ENCODE measurements around the gene RFX1. TPM values are rescaled to one million over a fixed set of nuclear protein-coding genes. Genes with fewer than 3 reads are reported as not detected.
"Not testable (repeated sequence)": the region's sequence is repeated elsewhere in the genome, so short reads cannot be mapped to it uniquely, and the experiment has no call there.

RFX1 gene
- total RNA-seq, 2 donors from 2014 or later, result 17.1 to 24.3 TPM

DNA sequence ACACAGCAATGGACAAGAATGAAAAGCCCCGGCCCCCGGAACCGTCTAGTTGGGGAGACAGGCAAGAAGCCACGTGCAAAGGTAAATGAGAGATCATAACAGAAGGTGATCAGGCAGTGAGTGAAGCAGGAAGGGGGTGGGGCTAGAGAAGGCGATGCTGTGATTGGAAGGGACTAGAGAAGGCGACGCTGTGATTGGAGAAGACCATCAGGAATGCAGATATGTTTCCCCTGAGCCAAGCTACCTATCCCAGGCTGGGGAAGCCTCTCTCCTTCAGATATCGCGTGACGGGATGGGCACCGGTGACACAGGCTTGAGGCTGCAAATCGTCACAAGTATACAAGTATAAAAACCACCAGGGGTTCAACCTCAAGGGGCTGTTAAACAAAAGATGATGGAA is 32.0 kb downstream of the RFX1 start:
- 31 to 44% methylated on average over 9 to 12 of the region's 12 CpGs for WGBS, 2 experiments (ENCODE audit: insufficient coverage in 1 of 2, insufficient read length in 1 of 2)
- Mint-ChIP-seq H3K4me1 (peaks cover 10% of the 10 kb centered on the region), H3K4me3 (no peak overlapping the region), H3K36me3 (ENCODE audit: low read depth) (peaks cover 53% of the 10 kb centered on the region), H3K27ac (peak overlapping the region; percentile 77), H3K9me3 (no peaks in the 10 kb centered on the region), H3K27me3 (ENCODE audit: insufficient read depth) (no peaks in the 10 kb centered on the region)
- Histone ChIP-seq H3K9me3 (ENCODE audit: control insufficient read depth, low read length) (no peaks in the 10 kb centered on the region), H3K9ac (ENCODE audit: extremely low read depth, low read length, poor library complexity, severe bottlenecking) (no peak overlapping the region), H3K4me1 (ENCODE audit: control insufficient read depth, insufficient read depth, low read length) (no peaks in the 10 kb centered on the region), H3K27me3 (ENCODE audit: control insufficient read depth, insufficient read depth, low read length, poor library complexity, severe bottlenecking) (no peaks in the 10 kb centered on the region), H3K36me3 (ENCODE audit: control insufficient read depth, insufficient read depth, low read length) (peaks cover 26% of the 10 kb centered on the region), H3K4me3 (ENCODE audit: low read length) (no peak overlapping the region), H3K27ac (ENCODE audit: low read depth, low read length) (no peak overlapping the region)
- peak; percentile 94 for DNase-seq
- TF ChIP-seq CTCF (conservative IDR thresholded peaks at IDR 0.05), result no peak

DNA sequence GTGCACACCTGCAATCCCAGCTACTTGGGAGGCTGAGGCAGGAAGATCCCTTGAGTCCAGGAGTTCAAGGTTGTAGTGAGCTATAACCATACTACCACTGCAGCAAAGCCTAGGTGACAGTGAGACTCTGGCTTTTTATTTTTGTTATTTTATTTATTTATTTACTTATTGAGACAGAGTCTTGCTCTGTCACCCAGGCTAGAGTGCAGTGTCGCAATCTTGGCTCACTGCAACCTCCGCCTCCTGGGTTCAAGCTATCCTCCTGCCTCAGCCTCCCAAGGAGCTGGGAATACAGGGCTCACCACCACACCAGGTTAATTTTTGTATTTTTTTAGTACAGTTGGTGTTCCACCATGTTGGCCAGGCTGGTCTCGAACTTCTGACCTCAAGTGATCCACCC is 32.6 kb downstream of the RFX1 start:
- peaks cover 30% of the 10 kb centered on the region for H3K36me3 ChIP-seq (ENCODE audit: control insufficient read depth, insufficient read depth, low read length)
- WGBS, 2 experiments (ENCODE audit: insufficient coverage in 1 of 2, insufficient read length in 1 of 2), result 84 to 96% methylated on average over 2 to 3 of the region's 3 CpGs
- not testable (repeated sequence) for H3K4me3 Mint-ChIP-seq

DNA sequence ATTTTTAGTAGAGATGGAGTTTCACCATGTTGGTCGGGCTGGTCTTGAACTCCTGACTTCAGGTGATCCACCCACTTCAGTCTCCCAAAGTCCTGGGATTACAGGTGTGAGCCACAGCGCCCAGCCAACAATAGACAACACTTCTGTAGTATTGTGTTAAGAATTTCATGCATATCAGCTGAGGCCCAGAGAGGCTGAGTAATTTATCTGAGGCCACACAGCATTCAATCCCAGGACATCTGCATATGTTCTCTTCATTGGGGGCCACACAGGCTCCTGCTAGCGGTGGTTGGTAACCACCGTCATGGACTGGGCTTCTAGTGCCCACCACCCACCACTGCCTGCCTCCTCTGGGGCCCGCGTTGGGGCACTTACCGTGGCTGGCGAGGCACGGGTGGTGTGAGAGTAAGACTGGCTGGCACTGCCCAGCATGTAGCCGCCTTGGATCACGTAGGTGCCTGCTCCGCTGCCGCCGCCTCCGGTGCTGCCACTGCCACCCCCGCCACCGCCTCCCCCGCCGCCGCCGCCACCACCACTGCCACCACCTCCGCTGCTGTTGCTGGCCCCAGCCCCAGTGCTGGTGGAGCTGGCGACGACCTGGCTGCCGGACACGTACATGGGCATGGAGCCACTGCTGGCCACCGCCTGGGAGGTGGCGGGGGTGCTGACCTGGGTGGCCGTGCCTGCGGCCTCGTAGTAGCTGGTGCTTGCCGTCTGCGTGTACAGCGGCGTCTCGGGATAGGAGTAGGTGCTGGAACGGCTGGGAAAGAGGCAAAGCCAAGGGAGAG is 33.6 kb downstream of the RFX1 start:
- H3K27me3 ChIP-seq (ENCODE audit: control insufficient read depth, insufficient read depth, low read length, poor library complexity, severe bottlenecking), result no peaks in the 10 kb centered on the region
- H3K9me3 ChIP-seq (ENCODE audit: control insufficient read depth, low read length), result no peaks in the 10 kb centered on the region
- H3K9ac ChIP-seq (ENCODE audit: extremely low read depth, low read length, poor library complexity, severe bottlenecking), result no peak overlapping the region
- H3K36me3 ChIP-seq (ENCODE audit: control insufficient read depth, insufficient read depth, low read length), result peaks cover 34% of the 10 kb centered on the region
- Mint-ChIP-seq H3K4me3 (no peak overlapping the region), H3K27me3 (ENCODE audit: insufficient read depth) (no peaks in the 10 kb centered on the region), H3K36me3 (ENCODE audit: low read depth) (peaks cover 64% of the 10 kb centered on the region), H3K9me3 (no peaks in the 10 kb centered on the region), H3K27ac (no peak overlapping the region), H3K4me1 (peaks cover 7% of the 10 kb centered on the region)
- H3K4me3 ChIP-seq (ENCODE audit: low read length), result no peak overlapping the region
- H3K4me1 ChIP-seq (ENCODE audit: control insufficient read depth, insufficient read depth, low read length), result no peaks in the 10 kb centered on the region
- no peak for DNase-seq
- 96% methylated on average over 20 to 37 of the region's 37 CpGs for WGBS, 2 experiments (ENCODE audit: insufficient coverage in 1 of 2, insufficient read length in 1 of 2)
- no peak overlapping the region for H3K27ac ChIP-seq (ENCODE audit: low read depth, low read length)
- no peak for TF ChIP-seq CTCF (conservative IDR thresholded peaks at IDR 0.05)

More for the DNA sequence above, 32.6 kb downstream of the RFX1 start:
- not testable (repeated sequence) for H3K27ac ChIP-seq (ENCODE audit: low read depth, low read length); H3K27me3 ChIP-seq (ENCODE audit: control insufficient read depth, insufficient read depth, low read length, poor library complexity, severe bottlenecking); H3K27ac Mint-ChIP-seq; H3K9ac ChIP-seq (ENCODE audit: extremely low read depth, low read length, poor library complexity, severe bottlenecking); DNase-seq; H3K27me3 Mint-ChIP-seq (ENCODE audit: insufficient read depth); H3K9me3 Mint-ChIP-seq; H3K9me3 ChIP-seq (ENCODE audit: control insufficient read depth, low read length); H3K4me1 ChIP-seq (ENCODE audit: control insufficient read depth, insufficient read depth, low read length); H3K4me3 ChIP-seq (ENCODE audit: low read length)
- peaks cover 10% of the 10 kb centered on the region for H3K4me1 Mint-ChIP-seq
- H3K36me3 Mint-ChIP-seq (ENCODE audit: low read depth), result peaks cover 58% of the 10 kb centered on the region

- H3K36me3 ChIP-seq (ENCODE audit: control insufficient read depth, insufficient read depth, low read length), result peaks cover 40% of the 10 kb centered on the region
- peaks cover 69% of the 10 kb centered on the region for H3K36me3 Mint-ChIP-seq (ENCODE audit: low read depth)
- not testable (repeated sequence) for H3K4me1 ChIP-seq (ENCODE audit: control insufficient read depth, insufficient read depth, low read length); H3K9me3 Mint-ChIP-seq; H3K9me3 ChIP-seq (ENCODE audit: control insufficient read depth, low read length); H3K27ac ChIP-seq (ENCODE audit: low read depth, low read length); DNase-seq; H3K27me3 Mint-ChIP-seq (ENCODE audit: insufficient read depth); H3K9ac ChIP-seq (ENCODE audit: extremely low read depth, low read length, poor library complexity, severe bottlenecking); H3K27ac Mint-ChIP-seq; H3K27me3 ChIP-seq (ENCODE audit: control insufficient read depth, insufficient read depth, low read length, poor library complexity, severe bottlenecking); H3K4me3 ChIP-seq (ENCODE audit: low read length); H3K4me1 Mint-ChIP-seq; H3K4me3 Mint-ChIP-seq
- WGBS, 2 experiments (ENCODE audit: insufficient coverage in 1 of 2, insufficient read length in 1 of 2), result 96 to 97% methylated on average over 11 to 14 of the region's 15 CpGs
Measured at GRCh38 chr19:13971868-13972267, 34.3 kb downstream of the RFX1 start.

Data from endodermal cell (in vitro differentiated cells).